Loucy (cell line): ENCODE measurements around the gene PLXNA4.

Experiments used
- CTCF ChIP-seq: fragments of 200-600 bp; sonication (generic); conservative IDR thresholded peaks from 2 replicates; pipeline ENCODE4 v1.5.1; 2014; ENCODE audit warnings: mild to moderate bottlenecking, antibody characterized with exemption, low read length
- EZH2phosphoT487 ChIP-seq: fragments of 200-600 bp; IDR thresholded peaks from 2 replicates; pipeline ENCODE4 v1.6.1; 2018; ENCODE audit warnings: antibody characterized with exemption, mild to moderate bottlenecking, moderate library complexity, borderline replicate concordance

- TF ChIP-seq CTCF (no peak), EZH2phosphoT487 (no peak)
Observed at GRCh38 chr7:132416395-132416794, 159.9 kb downstream of the PLXNA4 start.
